ENCODE results near the gene GTF2A1L.

GRCh38 chr2:48673581-48673980 lies 55.9 kb downstream of the GTF2A1L start:
- TF ChIP-seq CTCF (IDR thresholded peaks at IDR 0.05) (no peak), POLR2AphosphoS5 (IDR thresholded peaks at IDR 0.05) (no peak), EP300 (IDR thresholded peaks at IDR 0.05) (no peak), POLR2A (IDR thresholded peaks at IDR 0.05) (no peak)
